ENCODE measurements around the gene C11orf58. TPM values are rescaled to one million over a fixed set of nuclear protein-coding genes. Genes with fewer than 3 reads are reported as not detected.

Gene C11orf58
- total RNA-seq, 2 donors from 2014 or later, result 162 to 183 TPM

GRCh38 chr11:16790486-16791190 lies 52.2 kb downstream of the C11orf58 start:
- Mint-ChIP-seq H3K4me3 (no peak overlapping the region), H3K9me3 (no peaks in the 10 kb centered on the region), H3K27me3 (ENCODE audit: insufficient read depth) (no peaks in the 10 kb centered on the region), H3K4me1 (peaks cover 21% of the 10 kb centered on the region), H3K36me3 (ENCODE audit: low read depth) (peaks cover 5% of the 10 kb centered on the region), H3K27ac (no peak overlapping the region)
- H3K36me3 ChIP-seq (ENCODE audit: control insufficient read depth, insufficient read depth, low read length), result peaks cover 18% of the 10 kb centered on the region
- no peak overlapping the region for H3K27ac ChIP-seq (ENCODE audit: low read depth, low read length)
- H3K9me3 ChIP-seq (ENCODE audit: control insufficient read depth, low read length), result no peaks in the 10 kb centered on the region
- H3K27me3 ChIP-seq (ENCODE audit: control insufficient read depth, insufficient read depth, low read length, poor library complexity, severe bottlenecking), result no peaks in the 10 kb centered on the region
- no peak for TF ChIP-seq CTCF (conservative IDR thresholded peaks at IDR 0.05)
- H3K4me1 ChIP-seq (ENCODE audit: control insufficient read depth, insufficient read depth, low read length), result peaks cover 9% of the 10 kb centered on the region
- no peak overlapping the region for H3K4me3 ChIP-seq (ENCODE audit: low read length)
- WGBS, 2 experiments (ENCODE audit: insufficient coverage in 1 of 2, insufficient read length in 1 of 2), result 96 to 100% methylated on average over 8 to 16 of the region's 16 CpGs
- DNase-seq, result no peak
- H3K9ac ChIP-seq (ENCODE audit: extremely low read depth, low read length, poor library complexity, severe bottlenecking), result no peak overlapping the region

- Histone ChIP-seq H3K27me3 (ENCODE audit: control insufficient read depth, insufficient read depth, low read length, poor library complexity, severe bottlenecking) (no peaks in the 10 kb centered on the region), H3K9me3 (ENCODE audit: control insufficient read depth, low read length) (no peaks in the 10 kb centered on the region), H3K27ac (ENCODE audit: low read depth, low read length) (no peak overlapping the region), H3K4me3 (ENCODE audit: low read length) (no peak overlapping the region), H3K4me1 (ENCODE audit: control insufficient read depth, insufficient read depth, low read length) (peaks cover 9% of the 10 kb centered on the region), H3K36me3 (ENCODE audit: control insufficient read depth, insufficient read depth, low read length) (peaks cover 18% of the 10 kb centered on the region), H3K9ac (ENCODE audit: extremely low read depth, low read length, poor library complexity, severe bottlenecking) (no peak overlapping the region)
- WGBS, 2 experiments (ENCODE audit: insufficient coverage in 1 of 2, insufficient read length in 1 of 2), result 91 to 96% methylated on average over 6 to 13 of the region's 13 CpGs
- H3K27ac Mint-ChIP-seq, result no peak overlapping the region
- TF ChIP-seq CTCF (conservative IDR thresholded peaks at IDR 0.05), result no peak
- H3K27me3 Mint-ChIP-seq (ENCODE audit: insufficient read depth), result no peaks in the 10 kb centered on the region
- peaks cover 9% of the 10 kb centered on the region for H3K36me3 Mint-ChIP-seq (ENCODE audit: low read depth)
- no peaks in the 10 kb centered on the region for H3K9me3 Mint-ChIP-seq
- peaks cover 20% of the 10 kb centered on the region for H3K4me1 Mint-ChIP-seq
- no peak overlapping the region for H3K4me3 Mint-ChIP-seq
- DNase-seq, result no peak
These were observed 52.9 kb downstream of the C11orf58 start for GRCh38 chr11:16791191-16791961.

DNA sequence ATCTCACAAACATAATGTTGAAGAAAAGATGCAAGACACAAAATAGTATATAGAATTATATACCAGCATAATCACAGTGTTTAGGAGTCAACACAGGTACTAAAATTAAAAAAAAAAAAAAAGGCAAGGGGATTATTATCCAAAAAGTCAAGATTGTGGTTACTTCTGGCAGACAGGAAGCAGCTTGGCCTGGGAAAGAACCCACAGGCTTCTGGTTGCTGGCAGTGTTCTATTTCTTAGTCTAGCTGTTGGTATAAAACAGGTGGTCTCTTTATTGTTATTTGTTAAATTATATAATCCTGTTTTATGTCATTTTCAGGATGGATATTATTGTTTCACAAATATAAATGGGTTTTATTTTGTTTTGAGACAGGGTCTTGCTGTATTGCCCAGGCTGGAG lies 54.0 kb downstream of the C11orf58 start:
- Histone ChIP-seq H3K36me3 (ENCODE audit: control insufficient read depth, insufficient read depth, low read length) (peaks cover 18% of the 10 kb centered on the region), H3K4me3 (ENCODE audit: low read length) (no peak overlapping the region), H3K27ac (ENCODE audit: low read depth, low read length) (no peak overlapping the region), H3K4me1 (ENCODE audit: control insufficient read depth, insufficient read depth, low read length) (peaks cover 9% of the 10 kb centered on the region), H3K9me3 (ENCODE audit: control insufficient read depth, low read length) (no peaks in the 10 kb centered on the region), H3K9ac (ENCODE audit: extremely low read depth, low read length, poor library complexity, severe bottlenecking) (no peak overlapping the region), H3K27me3 (ENCODE audit: control insufficient read depth, insufficient read depth, low read length, poor library complexity, severe bottlenecking) (no peaks in the 10 kb centered on the region)
- Mint-ChIP-seq H3K4me3 (no peak overlapping the region), H3K4me1 (peaks cover 24% of the 10 kb centered on the region), H3K9me3 (no peaks in the 10 kb centered on the region), H3K27me3 (ENCODE audit: insufficient read depth) (no peaks in the 10 kb centered on the region), H3K27ac (no peak overlapping the region), H3K36me3 (ENCODE audit: low read depth) (peaks cover 9% of the 10 kb centered on the region)
- no peak for TF ChIP-seq CTCF (conservative IDR thresholded peaks at IDR 0.05)
- DNase-seq, result no peak

Data from endodermal cell (in vitro differentiated cells).